H1 (cell line): ENCODE measurements around the gene AOPEP. TPM values are rescaled to one million over a fixed set of nuclear protein-coding genes. Genes with fewer than 3 reads are reported as not detected.
A peak's percentile ranks its signal among the peaks of the same experiment; 100 is the strongest.

Experiments used
- CTCF ChIA-PET: fragments of 300-600 bp; sonication (Branson Sonifier 250); formaldehyde crosslinking; loops from one replicate; lab custom pipeline; 2021; ENCODE audit not compliant: partially characterized antibody; lab: Charles Lee
- POLR2A ChIA-PET: fragments of 300-600 bp; sonication (Branson Sonifier 250); formaldehyde crosslinking; loops from one replicate; lab custom pipeline; 2021; ENCODE audit warnings: inconsistent platforms; ENCODE audit not compliant: partially characterized antibody; lab: Charles Lee
- DNase-seq, 2 experiments: peaks; one replicate each; pipeline versions ENCODE4 v3.0.0 to v3.0.0-alpha.2; 2010 to 2022; ENCODE audit warnings: low spot score in 2 of 2, low read depth in 1 of 2, mixed read lengths in 1 of 2
- FAIRE-seq: peaks from 2 replicates; lab custom pipeline; 2011; peaks lifted over from hg19 to GRCh38; lab: Jason Lieb, UNC
- H2AFZ ChIP-seq: 2 replicates; pipeline ENCODE4 v1.8.1; 2012; ENCODE audit warnings: low read length, inconsistent platforms
- H2AK5ac ChIP-seq: 2 replicates; pipeline ENCODE4 v1.6.1; 2013; ENCODE audit warnings: low read depth, low read length
- H2BK120ac ChIP-seq: replicated peaks from 2 replicates; pipeline ENCODE3; 2013; ENCODE audit warnings: low read depth, low read length, inconsistent platforms
- H2BK12ac ChIP-seq: 2 replicates; pipeline ENCODE4 v1.6.1; 2013; ENCODE audit warnings: low read depth, low read length
- H2BK15ac ChIP-seq: 2 replicates; pipeline ENCODE4 v1.6.1; 2013; ENCODE audit warnings: low read length
- H2BK20ac ChIP-seq: 2 replicates; pipeline ENCODE4 v1.6.1; 2013; ENCODE audit warnings: low read length
- H2BK5ac ChIP-seq: 2 replicates; pipeline ENCODE4 v1.6.1; 2013; ENCODE audit warnings: low read depth, low read length
- H3K14ac ChIP-seq: 2 replicates; pipeline ENCODE4 v1.6.1; 2013; ENCODE audit warnings: inconsistent platforms; ENCODE audit not compliant: insufficient read length
- H3K18ac ChIP-seq: 2 replicates; pipeline ENCODE4 v1.6.1; 2013; ENCODE audit warnings: low read length; ENCODE audit errors: extremely low read depth
- H3K23ac ChIP-seq: 2 replicates; pipeline ENCODE4 v1.6.1; 2013; ENCODE audit warnings: inconsistent platforms; ENCODE audit not compliant: insufficient read length
- H3K23me2 ChIP-seq: 2 replicates; pipeline ENCODE4 v1.6.1; 2013; ENCODE audit warnings: low read depth, low read length
- H3K27ac ChIP-seq: 2 replicates; pipeline ENCODE4 v1.6.1; 2011; ENCODE audit warnings: low read depth, low read length, inconsistent platforms
- H3K27me3 ChIP-seq, 4 experiments: replicated peaks in 1 of 4; 1 replicate in 1 of 4; 2 replicates in 3 of 4; pipeline versions ENCODE4 v1.6.1 to v1.8.1; 2011 to 2013; ENCODE audit warnings: low read length in 3 of 4, mild to moderate bottlenecking in 3 of 4, inconsistent platforms in 2 of 4, mixed read lengths in 2 of 4, moderate library complexity in 1 of 4; ENCODE audit not compliant: control insufficient read depth in 3 of 4, insufficient read depth in 3 of 4; ENCODE audit errors: extremely low read depth in 1 of 4
- H3K36me3 ChIP-seq, 4 experiments: 2 replicates each; pipeline versions ENCODE4 v1.6.1 to v1.8.1; 2011 to 2013; ENCODE audit warnings: mild to moderate bottlenecking in 4 of 4, low read length in 3 of 4, moderate library complexity in 2 of 4, control low read depth in 1 of 4, inconsistent platforms in 1 of 4; ENCODE audit not compliant: insufficient read depth in 4 of 4, control insufficient read depth in 2 of 4
- H3K4ac ChIP-seq: replicated peaks from 2 replicates; pipeline ENCODE3; 2013; ENCODE audit warnings: low read length, low read depth, mixed read lengths, inconsistent platforms; ENCODE audit not compliant: insufficient read length
- H3K4me1 ChIP-seq, 4 experiments: replicated peaks in 1 of 4; 1 replicate in 1 of 4; 2 replicates in 3 of 4; pipeline versions ENCODE4 v1.6.1 to v1.8.1; 2011 to 2013; ENCODE audit warnings: low read length in 3 of 4, inconsistent platforms in 2 of 4, mixed read lengths in 1 of 4; ENCODE audit not compliant: insufficient read depth in 4 of 4, control insufficient read depth in 3 of 4
- H3K4me2 ChIP-seq, 2 experiments: 2 replicates each; pipeline versions ENCODE4 v1.6.1 to v1.8.1; 2011 to 2013; ENCODE audit warnings: low read depth in 2 of 2, low read length in 2 of 2, control low read depth in 1 of 2, inconsistent platforms in 1 of 2, mild to moderate bottlenecking in 1 of 2; ENCODE audit not compliant: insufficient read depth in 1 of 2
- H3K4me3 ChIP-seq, 4 experiments: fragments of 200-600, 300-600 bp in 1 of 4; sonication (generic), shearing (Covaris generic), sonication (Bioruptor Twin) in 1 of 4; 2 replicates each; pipeline versions ENCODE4 v1.5.1 to v1.8.1; 2011 to 2016; ENCODE audit warnings: low read length in 4 of 4, low read depth in 3 of 4, control low read depth in 2 of 4, inconsistent platforms in 2 of 4, mild to moderate bottlenecking in 2 of 4, mixed read lengths in 1 of 4, moderate library complexity in 1 of 4; ENCODE audit not compliant: insufficient read depth in 2 of 4; ENCODE audit errors: extremely low read depth in 1 of 4
- H3K56ac ChIP-seq: replicated peaks from 2 replicates; pipeline ENCODE3; 2013; ENCODE audit warnings: low read depth, mild to moderate bottlenecking, mixed read lengths, low read length, inconsistent platforms; ENCODE audit not compliant: insufficient read length
- H3K79me1 ChIP-seq: 2 replicates; pipeline ENCODE4 v1.6.1; 2013; ENCODE audit warnings: low read depth, low read length, control low read depth
- H3K79me2 ChIP-seq, 2 experiments: 2 replicates each; pipeline versions ENCODE4 v1.6.1 to v1.8.1; 2012 to 2013; ENCODE audit warnings: low read length in 2 of 2, mild to moderate bottlenecking in 2 of 2, inconsistent platforms in 1 of 2; ENCODE audit not compliant: insufficient read depth in 2 of 2, control insufficient read depth in 1 of 2
- H3K9ac ChIP-seq, 4 experiments: replicated peaks in 1 of 4; 1 replicate in 1 of 4; 2 replicates in 3 of 4; pipeline versions ENCODE4 v1.6.1 to v1.8.1; 2011 to 2013; ENCODE audit warnings: low read depth in 3 of 4, low read length in 3 of 4, control low read depth in 2 of 4, mild to moderate bottlenecking in 2 of 4, moderate library complexity in 2 of 4, inconsistent platforms in 1 of 4; ENCODE audit errors: extremely low read depth in 1 of 4
- H3K9me3 ChIP-seq, 2 experiments: 2 replicates each; pipeline versions ENCODE4 v1.6.1 to v1.8.1; 2012 to 2013; ENCODE audit warnings: mild to moderate bottlenecking in 2 of 2, moderate library complexity in 2 of 2, control low read depth in 1 of 2, inconsistent platforms in 1 of 2, low read depth in 1 of 2, low read length in 1 of 2, mixed read lengths in 1 of 2; ENCODE audit not compliant: insufficient read depth in 2 of 2
- H4K20me1 ChIP-seq, 2 experiments: replicated peaks in 1 of 2; 2 replicates each; pipeline versions ENCODE3 to v1.8.1; 2011 to 2013; ENCODE audit warnings: inconsistent platforms in 2 of 2, low read length in 2 of 2, mild to moderate bottlenecking in 1 of 2; ENCODE audit not compliant: insufficient read depth in 2 of 2, control insufficient read depth in 1 of 2
- H4K5ac ChIP-seq: 2 replicates; pipeline ENCODE4 v1.6.1; 2013; ENCODE audit warnings: low read length, low read depth, mixed read lengths, inconsistent platforms; ENCODE audit not compliant: insufficient read length
- H4K8ac ChIP-seq: 2 replicates; pipeline ENCODE4 v1.8.0; 2013; ENCODE audit warnings: mild to moderate bottlenecking, moderate library complexity, low read length, inconsistent platforms; ENCODE audit not compliant: insufficient read depth; ENCODE audit errors: extremely low read depth
- H4K91ac ChIP-seq: replicated peaks from 2 replicates; pipeline ENCODE3; 2013; ENCODE audit warnings: low read length, mixed read lengths, inconsistent platforms; ENCODE audit not compliant: insufficient read length
- CHD2 ChIP-seq: IDR thresholded peaks from 2 replicates; pipeline ENCODE4 v1.6.1; 2012; ENCODE audit warnings: low read length, improper control_type of control experiment
- CTBP2 ChIP-seq: IDR thresholded peaks from 2 replicates; pipeline ENCODE4 v1.7.0; 2011; ENCODE audit warnings: borderline replicate concordance, mild to moderate bottlenecking, moderate library complexity, mixed read lengths, low read length; ENCODE audit not compliant: insufficient read depth, insufficient read length
- GABPA ChIP-seq: IDR thresholded peaks from 2 replicates; pipeline ENCODE4 v1.6.1; 2011; ENCODE audit warnings: mild to moderate bottlenecking, low read length, moderate library complexity, borderline replicate concordance; ENCODE audit not compliant: insufficient read depth
- MAFK ChIP-seq: IDR thresholded peaks from 2 replicates; pipeline ENCODE4 v1.6.1; 2012; ENCODE audit warnings: low read depth, mild to moderate bottlenecking, improper control_type of control experiment, low read length
- WGBS, 2 experiments: shearing (Covaris generic) in 1 of 2; methylation state at CpG; one replicate each; pipeline versions ENCODE4 v1.1.6 to v1.1.7; 2013 to 2015; ENCODE audit warnings: low lambda C conversion rate in 2 of 2, mixed read lengths in 2 of 2, inconsistent platforms in 1 of 2, low coverage in 1 of 2, missing lambda C conversion rate in 1 of 2; ENCODE audit not compliant: insufficient replicate concordance in 2 of 2, insufficient coverage in 1 of 2, insufficient read length in 1 of 2; ENCODE audit errors: extremely low coverage in 1 of 2, missing lambda C conversion rate in 1 of 2; 5-methylcytosine and 5-hydroxymethylcytosine counted together
- polyA plus RNA-seq, 7 experiments: library from polyadenylated mRNA; depleted of rRNA in 3 of 7; stranded (reverse) in 5 of 7; unstranded in 2 of 7; fragments of >200 nt in 5 of 7; fragments of 200-250 nt in 2 of 7; gene quantifications; 1 replicate in 5 of 7; 2 replicates in 1 of 7; 4 replicates in 1 of 7; pipeline versions ENCODE4 v1.2.1 to v1.2.3, GENCODE V29; 2011 to 2013; ENCODE audit warnings: missing spikeins in 2 of 7, mixed read lengths in 2 of 7
- total RNA-seq: library from RNA; stranded (reverse); fragmentation: NEBNext Ultra II Directional; extraction: Animal tissue kit (Norgen Biotek cat#: 25700); gene quantifications from 2 replicates; pipeline ENCODE4 v1.2.1, GENCODE V29; 2021

Gene AOPEP
- total and polyA plus RNA-seq, 2 of the 8 experiments (the other 6 are each of a cell fraction or from before 2014, with no cell fraction given), result 6.1 to 14.3 TPM

DNA sequence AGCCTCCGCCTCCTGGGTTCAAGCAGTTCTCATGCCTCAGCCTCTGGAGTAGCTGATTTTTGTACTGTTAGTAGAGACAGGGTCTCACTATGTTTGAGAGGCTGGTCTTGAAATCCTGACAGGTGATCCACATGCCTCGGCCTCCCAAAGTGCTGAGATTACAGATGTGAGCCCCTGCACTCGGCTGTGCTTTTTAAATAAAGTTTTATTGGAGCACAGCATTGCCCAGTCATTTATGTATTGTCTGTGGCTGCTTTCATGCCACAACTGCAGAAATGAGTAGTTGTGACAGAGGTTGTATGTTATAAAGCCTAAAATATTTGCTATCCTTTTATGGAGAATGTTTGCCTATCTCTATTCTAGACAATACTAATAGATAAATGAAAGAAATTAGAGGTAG, 169.2 kb downstream of the AOPEP start:
- FAIRE-seq (no peak), DNase-seq (peak in 1 of 2 experiments; percentile 13)
- TF ChIP-seq MAFK (no peak), CHD2 (no peak), GABPA (no peak), CTBP2 (no peak)
- H3K27ac ChIP-seq, result no peak overlapping the region
- no peaks in the 10 kb centered on the region for H3K36me3 ChIP-seq
- no peak overlapping the region for H3K56ac ChIP-seq
- no peak overlapping the region for H3K4me2 ChIP-seq
- no peak overlapping the region for H2BK20ac ChIP-seq
- H2BK120ac ChIP-seq, result no peak overlapping the region
- no peak overlapping the region for H2BK15ac ChIP-seq
- no peaks in the 10 kb centered on the region for H3K79me2 ChIP-seq
- no peak overlapping the region for H2AFZ ChIP-seq
- H3K23me2 ChIP-seq, result no peaks in the 10 kb centered on the region
- H3K9ac ChIP-seq, result no peak overlapping the region
- H3K9me3 ChIP-seq, result 0 out of 4 replicates have a peak, but pooled peaks cover 3 to 5% of the 10 kb centered on the region in 2 experiments
- no peak overlapping the region for H2AK5ac ChIP-seq
- no peaks in the 10 kb centered on the region for H4K20me1 ChIP-seq
- H3K79me1 ChIP-seq, result no peaks in the 10 kb centered on the region
- ChIA-PET CTCF (interaction anchor here (0.6 to 0.8 kb wide), 2 partner anchors 54 to 214 kb away, joined by 3 read pairs; no protein-coding TSS in a partner anchor), POLR2A (interaction anchor here (0.9 kb wide), 1 partner anchor 413 kb away, joined by 3 read pairs; no protein-coding TSS in a partner anchor)
- no peak overlapping the region for H3K14ac ChIP-seq
- no peak overlapping the region for H2BK5ac ChIP-seq
- H3K4me1 ChIP-seq, result no peaks in the 10 kb centered on the region
- no peak overlapping the region for H2BK12ac ChIP-seq
- H3K18ac ChIP-seq, result no peak overlapping the region
- H3K4me3 ChIP-seq, result no peak overlapping the region
- 64% methylated on average over 3 of the region's 3 CpGs; no CpG with 5 or more reads in 1 of the 2 experiments for WGBS, 2 experiments
- H4K91ac ChIP-seq, result no peak overlapping the region
- H4K8ac ChIP-seq, result no peak overlapping the region
- no peaks in the 10 kb centered on the region for H3K27me3 ChIP-seq
- H4K5ac ChIP-seq, result no peak overlapping the region
- H3K23ac ChIP-seq, result no peak overlapping the region
- no peak overlapping the region for H3K4ac ChIP-seq
